CD4-positive, alpha-beta T cell treated with Interleukin-12 subunit alpha and Interleukin-12 subunit beta, for 1 hour (primary cell): ENCODE data around the gene KLF4.

Experiments used
- DNase-seq: peaks from one replicate; pipeline ENCODE4 v3.0.0-alpha.2; 2020

The KLF4 gene

GRCh38 chr9:107487521-107488374, 1.8 kb downstream of the KLF4 start:
- no peak for DNase-seq

DNA sequence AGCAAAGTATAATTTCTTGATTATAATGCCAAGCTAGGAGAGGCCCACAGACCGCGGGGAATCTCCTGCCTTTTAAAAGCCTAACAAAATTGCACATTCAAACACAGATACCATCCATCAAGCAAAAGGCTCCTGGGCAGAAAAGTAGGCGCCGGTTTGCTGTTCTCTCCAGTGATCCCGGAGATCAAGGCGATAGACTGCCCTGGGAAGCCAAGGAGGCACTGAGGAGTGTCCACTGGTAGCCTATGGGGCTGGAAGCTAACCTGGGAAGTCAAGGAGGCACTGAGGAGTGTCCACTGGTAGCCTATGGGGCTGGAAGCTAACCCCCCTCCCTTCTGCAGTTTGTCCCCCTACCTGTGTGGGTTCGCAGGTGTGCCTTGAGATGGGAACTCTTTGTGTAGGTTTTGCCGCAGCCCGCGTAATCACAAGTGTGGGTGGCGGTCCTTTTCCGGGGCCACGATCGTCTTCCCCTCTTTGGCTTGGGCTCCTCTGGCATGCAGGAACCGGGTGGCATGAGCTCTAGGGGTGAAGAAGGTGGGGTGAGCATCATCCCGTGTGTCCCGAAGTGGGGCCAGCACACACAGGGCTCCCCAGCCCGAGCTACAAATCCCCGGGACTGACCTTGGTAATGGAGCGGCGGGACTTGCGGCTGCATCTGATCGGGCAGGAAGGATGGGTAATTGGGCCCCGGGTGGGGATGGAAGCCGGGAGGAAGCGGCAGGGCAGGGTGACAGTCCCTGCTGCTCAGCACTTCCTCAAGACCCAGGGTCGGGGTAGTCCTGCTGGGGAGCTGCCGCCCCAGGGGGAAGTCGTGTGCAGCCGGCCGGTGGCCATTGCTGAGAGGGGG, 2.7 kb downstream of the KLF4 start:
- DNase-seq = no peak

DNA sequence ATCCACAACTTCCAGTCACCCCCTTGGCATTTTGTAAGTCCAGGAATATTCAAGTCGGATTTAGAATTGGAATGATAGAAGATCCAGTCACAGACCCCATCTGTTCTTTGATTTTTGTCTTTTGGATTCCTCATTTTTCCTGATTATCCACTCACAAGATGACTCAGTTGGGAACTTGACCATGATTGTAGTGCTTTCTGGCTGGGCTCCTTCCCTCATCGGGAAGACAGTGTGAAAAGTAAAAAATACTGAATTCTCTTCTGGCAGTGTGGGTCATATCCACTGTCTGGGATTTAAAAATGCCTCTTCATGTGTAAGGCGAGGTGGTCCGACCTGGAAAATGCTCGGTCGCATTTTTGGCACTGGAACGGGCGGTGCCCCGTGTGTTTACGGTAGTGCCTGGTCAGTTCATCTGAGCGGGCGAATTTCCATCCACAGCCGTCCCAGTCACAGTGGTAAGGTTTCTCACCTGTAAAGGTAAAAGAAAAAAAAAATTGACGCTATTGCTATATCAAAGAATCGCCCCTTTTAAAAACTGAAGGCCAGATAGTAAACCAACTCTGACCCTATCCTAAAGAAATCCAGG, 4.0 kb downstream of the KLF4 start:
- DNase-seq = no peak

DNA sequence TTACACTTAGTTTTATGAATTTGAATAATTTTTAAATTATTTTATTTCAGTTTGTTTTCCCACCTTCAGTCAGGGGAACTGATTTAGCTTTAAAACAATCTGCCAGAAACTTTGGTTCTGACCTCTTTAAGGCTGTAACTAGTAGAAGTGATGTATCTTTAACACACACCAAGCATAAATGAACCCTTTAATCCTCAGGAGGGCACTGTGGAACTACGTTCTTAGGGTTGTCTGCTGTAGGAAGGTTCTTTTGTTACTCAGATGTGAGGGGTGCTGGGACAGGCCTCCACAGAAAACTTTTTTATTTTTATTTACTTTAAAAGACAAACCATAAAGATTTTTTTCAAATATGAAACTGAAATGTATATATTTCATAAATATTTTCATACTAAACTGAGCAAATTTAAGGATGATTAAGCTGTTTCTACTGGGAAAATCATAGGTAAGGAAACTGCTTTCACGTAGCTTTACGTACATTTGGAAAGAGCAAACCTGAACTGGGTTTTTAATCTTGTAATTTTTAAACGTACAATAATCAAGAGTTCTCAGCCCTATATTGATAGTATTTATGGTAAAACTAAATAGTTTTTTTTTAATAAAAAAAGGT, 5.3 kb downstream of the KLF4 start:
- no peak for DNase-seq

- DNase-seq = no peak
These were observed 5.9 kb downstream of the KLF4 start for GRCh38 chr9:107483666-107484065.

GRCh38 chr9:107481035-107481434, 8.5 kb downstream of the KLF4 start:
- DNase-seq = no peak

GRCh38 chr9:107480386-107480789, 9.2 kb downstream of the KLF4 start:
- no peak for DNase-seq

- DNase-seq = no peak
These were observed 10.8 kb downstream of the KLF4 start for GRCh38 chr9:107478805-107479204.

DNA sequence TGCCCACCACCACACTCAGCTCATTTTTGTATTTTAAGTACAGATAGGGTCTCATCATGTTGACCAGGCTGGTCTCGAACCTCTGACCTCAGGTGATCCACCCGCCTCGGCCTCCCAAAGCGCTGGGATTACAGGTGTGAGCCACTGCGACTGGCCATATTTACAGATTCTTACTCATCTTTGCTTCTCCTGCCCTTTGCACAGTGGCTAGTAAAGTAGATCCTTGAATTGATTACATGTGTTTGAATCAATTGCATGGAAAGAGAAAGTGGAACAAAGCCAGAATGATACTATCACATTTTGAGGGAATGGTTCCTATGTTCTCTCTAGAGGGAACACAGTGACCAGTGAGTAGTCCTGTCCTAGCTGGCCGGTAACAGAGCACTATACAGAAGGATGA, 15.4 kb downstream of the KLF4 start:
- DNase-seq = no peak

DNA sequence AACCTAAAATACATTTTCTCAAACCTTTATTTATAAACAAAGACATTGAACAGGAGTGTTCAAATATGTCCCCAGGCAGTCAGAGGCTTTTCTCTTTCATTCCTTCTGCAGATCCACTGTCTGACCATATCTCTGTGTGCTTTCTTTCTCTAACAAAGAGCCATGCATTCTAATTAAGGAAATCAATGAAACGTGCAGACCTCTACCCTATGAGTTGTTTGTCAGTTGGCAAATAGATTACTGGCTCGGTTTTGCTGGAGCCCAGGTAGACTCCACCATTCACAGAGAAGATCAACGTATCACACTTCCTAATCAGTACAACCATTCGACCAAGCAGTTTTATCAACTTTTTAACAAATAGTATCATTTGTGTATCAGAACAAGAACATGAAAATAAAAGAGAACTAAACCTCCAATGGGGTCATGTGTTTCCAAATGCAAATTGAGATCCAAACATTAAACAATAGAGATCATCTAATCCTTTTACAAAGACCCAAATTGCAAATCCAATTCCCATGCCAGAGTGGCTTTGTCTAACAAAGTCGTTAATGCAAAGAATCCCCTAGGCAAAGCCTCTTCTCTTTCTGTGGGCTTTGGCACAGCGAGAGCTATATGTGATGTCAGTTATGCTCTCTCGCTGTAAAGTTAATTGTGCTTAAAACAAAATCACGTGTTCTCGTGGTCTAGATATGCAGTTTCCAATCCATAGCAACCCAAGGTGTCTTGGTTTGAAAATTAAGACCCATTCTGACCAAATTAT, 16.8 kb downstream of the KLF4 start:
- no peak for DNase-seq

DNA sequence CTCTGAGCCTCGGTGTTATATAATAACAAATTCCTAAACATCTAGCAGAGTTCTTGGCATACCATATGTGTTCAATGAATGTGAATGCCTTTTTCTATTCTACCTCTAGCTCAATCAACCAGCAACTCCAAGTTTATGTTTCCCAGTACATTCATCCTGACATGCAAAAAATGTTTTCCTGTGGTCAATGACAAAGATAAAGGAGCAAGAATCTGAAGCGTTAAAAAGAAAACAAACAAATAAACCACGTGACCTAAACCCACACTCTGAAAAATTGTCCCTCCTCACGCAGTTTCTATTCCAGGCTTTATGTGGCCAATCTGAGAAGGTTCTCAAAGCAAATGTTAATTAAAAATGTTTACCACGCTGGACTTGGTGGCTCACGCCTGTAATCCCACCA, 18.0 kb downstream of the KLF4 start:
- no peak for DNase-seq

GRCh38 chr9:107467416-107467815, 22.2 kb downstream of the KLF4 start:
- DNase-seq = no peak

- no peak for DNase-seq
These were observed 22.7 kb downstream of the KLF4 start for GRCh38 chr9:107466826-107467225.

DNA sequence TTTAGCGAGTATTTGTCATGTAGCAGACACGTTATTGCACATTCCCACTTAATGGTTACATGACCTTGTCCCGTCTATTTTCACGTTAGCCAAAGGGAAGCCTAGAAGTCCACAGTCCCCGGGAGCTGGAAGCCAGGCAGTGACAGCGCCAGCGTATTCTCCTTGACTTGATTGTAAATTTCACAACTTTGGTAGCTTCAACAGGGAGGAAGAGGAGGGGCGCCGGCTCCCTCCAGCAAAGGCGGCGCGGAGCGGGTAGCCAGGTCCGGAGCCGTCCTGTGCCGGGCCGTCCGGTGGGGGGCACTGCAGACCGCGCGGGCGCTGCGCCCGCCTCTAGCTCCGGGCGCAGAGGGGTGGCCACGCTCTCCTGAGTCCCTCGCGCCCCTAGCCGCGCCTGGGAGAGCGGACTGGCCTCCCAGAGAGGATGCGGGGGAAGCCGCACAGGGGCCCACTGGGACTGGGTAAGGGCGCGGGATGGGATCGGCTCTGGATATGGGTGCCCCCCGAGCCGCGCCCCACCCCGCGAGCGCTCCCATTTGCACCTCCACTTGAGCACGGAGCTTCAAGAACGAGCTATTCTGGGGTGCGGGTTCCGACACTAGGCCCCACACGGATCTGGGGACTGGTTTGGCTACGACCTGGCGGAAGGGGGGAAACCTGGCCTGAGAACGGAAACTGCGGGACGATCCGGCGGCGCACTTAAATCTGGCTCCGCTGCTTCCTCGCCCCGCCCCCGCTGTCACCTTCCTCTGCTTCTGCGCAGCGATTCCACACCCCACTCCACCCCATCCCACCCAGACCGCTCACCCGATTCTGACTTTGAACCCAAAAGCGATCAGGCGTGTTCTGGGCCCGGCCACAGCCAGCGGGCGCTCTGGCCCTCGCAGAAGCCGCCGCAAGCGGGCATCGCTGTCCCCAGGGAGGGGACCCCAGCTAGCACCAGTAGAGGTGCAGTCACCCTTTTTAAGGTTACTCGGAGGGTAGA, 23.8 kb downstream of the KLF4 start:
- DNase-seq = no peak

DNA sequence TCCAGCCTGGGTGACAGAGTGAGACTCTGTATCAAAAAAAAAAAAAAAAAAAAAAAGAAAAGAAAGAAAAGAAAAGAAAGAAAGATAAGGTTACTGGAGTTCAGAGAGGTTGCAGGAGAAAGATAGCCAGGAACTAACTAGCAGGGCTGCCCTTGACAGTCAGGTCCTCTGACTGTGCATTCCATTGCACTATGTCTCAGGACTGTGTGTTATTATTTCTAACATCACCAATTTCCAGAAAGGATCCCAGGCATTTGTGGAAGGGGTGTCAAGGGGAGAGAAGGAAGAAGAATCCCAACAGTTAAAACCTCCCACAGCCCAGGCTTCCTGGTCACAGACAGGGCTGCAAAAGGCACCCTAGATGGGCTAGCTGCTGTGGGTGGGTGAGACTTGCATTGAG, 25.1 kb downstream of the KLF4 start:
- DNase-seq = no peak

DNA sequence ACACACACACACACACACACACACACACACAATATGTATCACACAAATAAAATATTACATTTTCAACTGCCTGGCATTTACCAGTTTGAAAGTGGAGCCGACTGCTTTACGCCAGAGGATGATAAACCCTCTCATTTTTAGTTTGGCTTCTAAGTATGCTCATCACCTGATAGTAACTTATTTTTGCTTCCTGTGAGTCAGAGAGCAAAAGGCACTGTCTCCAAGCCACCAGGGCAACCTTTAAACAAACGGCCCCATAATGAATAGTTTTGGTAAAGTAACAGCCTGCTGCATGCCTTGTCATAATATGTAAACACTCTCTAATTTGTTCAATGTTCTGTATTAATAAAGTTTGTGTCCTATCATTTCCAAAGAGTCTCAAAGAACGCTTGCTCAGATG, 26.9 kb downstream of the KLF4 start:
- no peak for DNase-seq

DNA sequence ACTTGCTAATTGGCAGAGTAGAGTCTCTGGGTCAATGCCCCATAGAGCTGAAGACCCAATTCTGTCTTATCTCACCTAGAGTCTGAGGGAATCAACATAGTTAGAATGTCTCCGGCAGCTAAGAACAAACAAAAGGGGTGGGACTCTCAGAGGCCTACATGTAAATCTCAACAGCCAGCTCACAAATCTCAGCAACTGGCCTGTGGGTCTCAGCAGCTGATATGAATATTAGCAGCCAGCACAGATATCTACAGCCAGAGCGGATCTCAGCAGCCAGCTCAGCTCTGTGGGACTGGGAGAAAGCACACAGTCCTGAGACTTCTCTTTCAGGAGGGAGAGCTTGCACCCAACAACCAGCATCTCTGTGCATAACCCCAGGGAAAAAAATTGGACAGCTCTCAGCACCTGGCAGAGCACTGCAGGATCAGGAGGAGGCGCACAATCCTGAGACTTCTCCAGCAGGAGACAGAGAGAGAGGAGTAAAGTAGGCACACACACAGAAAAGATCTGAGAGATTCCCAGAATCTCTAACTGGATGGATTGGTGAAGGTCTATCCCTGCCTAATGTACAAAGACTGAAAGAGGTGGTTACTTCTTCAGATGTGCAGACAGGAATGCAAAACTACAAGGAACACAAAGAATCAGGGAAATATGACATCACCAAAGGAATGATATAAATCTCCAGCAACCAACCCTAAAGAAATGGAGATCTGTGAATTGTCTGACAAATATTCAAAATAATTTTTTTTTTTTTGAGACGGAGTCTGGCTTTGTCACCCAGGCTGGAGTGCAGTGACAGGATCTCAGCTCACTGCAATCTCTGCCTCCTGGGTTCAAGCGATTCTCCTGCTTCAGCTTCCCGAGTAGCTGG, 29.2 kb downstream of the KLF4 start:
- no peak for DNase-seq

DNA sequence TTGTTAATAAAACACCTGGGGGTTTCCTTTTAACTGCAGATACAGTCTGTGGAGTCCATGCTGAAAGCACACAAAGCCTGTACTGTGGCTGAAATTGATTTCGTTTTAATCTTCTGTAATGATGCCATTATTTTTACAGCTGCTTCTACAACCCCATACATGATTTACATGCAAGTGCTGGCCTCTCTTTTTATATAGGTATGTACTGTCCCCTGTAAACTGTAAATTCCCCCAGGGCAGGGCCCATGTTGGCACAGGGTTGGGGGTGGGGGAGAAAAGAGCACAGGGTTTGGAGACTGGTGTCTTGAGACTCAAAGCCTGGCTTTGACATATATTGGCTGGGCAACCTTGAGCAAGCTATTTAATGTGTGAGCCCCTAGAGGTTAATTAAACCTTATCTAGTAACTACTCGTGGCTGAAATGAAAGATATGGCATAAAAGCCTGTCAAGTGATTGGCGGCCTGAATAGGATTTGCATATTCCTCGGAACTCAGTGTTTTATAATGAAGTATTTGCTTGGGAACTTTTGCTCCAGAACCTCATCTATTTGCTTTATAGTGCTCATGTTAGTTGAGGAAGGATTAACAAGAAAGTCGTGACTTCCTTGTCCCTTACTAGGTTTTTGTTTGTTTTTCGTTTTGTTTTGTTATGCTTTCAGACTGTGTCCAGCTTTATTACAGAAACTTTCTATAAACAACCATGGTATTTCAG, 34.0 kb downstream of the KLF4 start:
- DNase-seq = no peak

DNA sequence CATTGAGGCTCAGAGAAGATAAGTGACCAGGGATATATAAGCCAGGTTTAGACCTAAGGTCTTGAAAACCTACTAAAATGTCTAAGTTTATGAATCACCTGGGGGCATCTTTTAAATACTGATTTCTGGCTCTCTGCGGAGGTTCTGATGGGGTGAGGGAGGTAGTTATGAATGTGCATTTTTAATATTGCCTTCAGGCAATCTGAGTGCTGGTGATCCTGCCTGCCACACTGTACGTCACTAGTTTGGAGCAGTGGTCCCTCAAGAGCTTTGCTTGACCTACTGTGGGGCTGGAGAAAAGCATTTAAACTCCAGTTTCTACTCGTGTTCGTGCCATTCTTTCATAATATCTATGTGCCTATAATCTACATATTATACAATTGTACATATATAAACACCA, 36.1 kb downstream of the KLF4 start:
- no peak for DNase-seq

GRCh38 chr9:107447834-107448233, 41.7 kb downstream of the KLF4 start:
- no peak for DNase-seq
